ENCODE results near the gene MKS1. TPM values are rescaled to one million over a fixed set of nuclear protein-coding genes. Genes with fewer than 3 reads are reported as not detected.

Gene MKS1
- total and polyA plus RNA-seq, 2 experiments from 2014 or later: 10.5 to 15.6 TPM

DNA sequence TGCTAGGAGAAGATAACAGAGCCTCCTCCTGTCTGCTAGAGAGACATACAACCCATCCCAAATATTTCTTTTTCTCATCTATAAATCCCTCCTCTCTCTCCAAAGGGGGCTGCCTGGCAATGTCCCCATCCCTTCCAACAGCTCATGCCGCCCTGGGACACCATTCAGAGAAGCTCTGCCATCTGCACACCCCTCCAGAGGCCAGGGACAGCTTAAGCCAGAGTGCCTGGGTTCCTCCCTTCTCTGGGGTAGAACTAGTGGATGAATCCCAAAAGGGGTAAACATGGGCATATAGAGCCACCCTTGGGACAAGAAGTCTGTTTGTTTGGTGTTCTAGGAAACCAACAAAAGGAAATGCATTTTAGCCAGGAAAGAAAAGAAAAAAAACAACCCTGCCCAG, 16.8 kb upstream of the MKS1 start:
- Histone ChIP-seq H3K9me2 (replicated peaks; ENCODE audit: insufficient read depth) (no peaks in the 10 kb centered on the region), H3K79me2 (no peaks in the 10 kb centered on the region), H3K27me3 (peaks cover 35% of the 10 kb centered on the region), H3K4me1 (ENCODE audit: insufficient read depth) (no peaks in the 10 kb centered on the region), H3K27ac (no peak overlapping the region), H3K4me3 (no peak overlapping the region), H2AFZ (no peak overlapping the region), H4K20me1 (ENCODE audit: insufficient read depth, poor library complexity, severe bottlenecking) (no peaks in the 10 kb centered on the region), H3K9me3 (ENCODE audit: low read depth) (no peaks in the 10 kb centered on the region), H3K36me3 (replicated peaks; ENCODE audit: insufficient read depth, low read depth) (no peaks in the 10 kb centered on the region), H3K4me2 (no peak overlapping the region)
- TF ChIP-seq CTCF (IDR thresholded peaks at IDR 0.05; ENCODE audit: poor library complexity): no peak
- no peak for TF ChIP-seq EZH2phosphoT487 (IDR thresholded peaks at IDR 0.05; ENCODE audit: low read depth, severe bottlenecking, unreplicated experiment)
- no peak for TF ChIP-seq EZH2 (IDR thresholded peaks at IDR 0.05; ENCODE audit: borderline replicate concordance)
- DNase-seq (ENCODE audit: low spot score): no peak
- WGBS (ENCODE audit: low lambda C conversion rate, missing lambda C conversion rate): 67% methylated on average over 1 of the region's 1 CpG

DNA sequence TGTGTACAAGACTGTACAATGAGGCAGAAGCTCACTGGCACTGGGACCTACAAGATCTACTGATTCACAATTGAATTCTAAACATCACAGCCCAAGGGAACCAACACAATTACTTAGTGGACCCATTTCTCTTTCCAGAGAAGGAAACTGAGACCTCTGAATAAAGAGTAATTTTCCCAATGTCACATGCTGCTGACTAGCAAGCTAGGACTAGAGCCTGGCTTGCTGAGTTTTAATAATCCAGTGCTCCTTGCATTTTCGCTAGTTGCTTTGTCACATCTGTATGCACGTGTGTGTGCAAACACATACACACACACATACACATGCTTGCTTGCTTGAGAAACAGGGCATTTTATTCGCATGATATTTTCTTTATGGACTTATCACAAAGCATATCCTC, 15.5 kb upstream of the MKS1 start:
- Histone ChIP-seq H3K4me2 (no peak overlapping the region), H3K27ac (no peak overlapping the region), H3K79me2 (no peaks in the 10 kb centered on the region), H3K9me2 (replicated peaks; ENCODE audit: insufficient read depth) (no peaks in the 10 kb centered on the region), H3K27me3 (peaks cover 30% of the 10 kb centered on the region), H3K9me3 (ENCODE audit: low read depth) (no peaks in the 10 kb centered on the region), H4K20me1 (ENCODE audit: insufficient read depth, poor library complexity, severe bottlenecking) (no peaks in the 10 kb centered on the region), H2AFZ (no peak overlapping the region), H3K4me1 (ENCODE audit: insufficient read depth) (no peaks in the 10 kb centered on the region), H3K4me3 (no peak overlapping the region), H3K36me3 (replicated peaks; ENCODE audit: insufficient read depth, low read depth) (no peaks in the 10 kb centered on the region)
- DNase-seq (ENCODE audit: low spot score): no peak
- no peak for TF ChIP-seq CTCF (IDR thresholded peaks at IDR 0.05; ENCODE audit: poor library complexity)
- no peak for TF ChIP-seq EZH2 (IDR thresholded peaks at IDR 0.05; ENCODE audit: borderline replicate concordance)
- TF ChIP-seq EZH2phosphoT487 (IDR thresholded peaks at IDR 0.05; ENCODE audit: low read depth, severe bottlenecking, unreplicated experiment): no peak
- 84% methylated on average over 3 of the region's 3 CpGs for WGBS (ENCODE audit: low lambda C conversion rate, missing lambda C conversion rate)

GRCh38 chr17:58233543-58233942, 14.5 kb upstream of the MKS1 start:
- Histone ChIP-seq H3K27me3 (peaks cover 28% of the 10 kb centered on the region), H3K4me3 (no peak overlapping the region), H2AFZ (no peak overlapping the region), H3K4me1 (ENCODE audit: insufficient read depth) (no peaks in the 10 kb centered on the region), H3K36me3 (replicated peaks; ENCODE audit: insufficient read depth, low read depth) (no peaks in the 10 kb centered on the region), H3K4me2 (no peak overlapping the region), H4K20me1 (ENCODE audit: insufficient read depth, poor library complexity, severe bottlenecking) (no peaks in the 10 kb centered on the region), H3K9me2 (replicated peaks; ENCODE audit: insufficient read depth) (no peaks in the 10 kb centered on the region), H3K27ac (no peak overlapping the region), H3K9me3 (ENCODE audit: low read depth) (no peaks in the 10 kb centered on the region), H3K79me2 (no peaks in the 10 kb centered on the region)
- TF ChIP-seq EZH2 (IDR thresholded peaks at IDR 0.05; ENCODE audit: borderline replicate concordance) (no peak), CTCF (IDR thresholded peaks at IDR 0.05; ENCODE audit: poor library complexity) (no peak), EZH2phosphoT487 (IDR thresholded peaks at IDR 0.05; ENCODE audit: low read depth, severe bottlenecking, unreplicated experiment) (no peak)
- WGBS (ENCODE audit: low lambda C conversion rate, missing lambda C conversion rate): 83% methylated on average over 3 of the region's 3 CpGs
- no peak for DNase-seq (ENCODE audit: low spot score)

DNA sequence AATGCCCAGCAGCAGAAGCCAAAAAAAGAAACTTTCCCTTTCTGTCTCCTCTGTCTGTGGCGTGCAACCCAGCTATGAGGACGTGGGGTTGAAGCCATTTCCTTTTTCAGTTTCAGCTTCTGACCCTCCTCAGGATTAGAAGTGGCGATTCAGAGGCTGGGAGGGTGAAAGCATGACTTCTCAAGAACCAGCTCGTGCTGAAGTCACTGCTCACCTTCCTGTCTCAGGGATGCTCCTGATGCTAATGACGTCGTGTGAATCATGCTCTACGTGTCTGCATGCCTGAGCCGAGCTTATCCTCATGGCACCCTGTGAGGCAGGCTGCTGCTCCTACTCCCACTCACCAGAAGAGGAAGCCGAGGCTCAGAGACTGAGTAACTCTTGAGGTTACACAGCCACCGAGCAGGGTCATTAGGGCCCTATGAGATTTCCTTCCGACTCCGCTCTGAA, 13.7 kb upstream of the MKS1 start:
- TF ChIP-seq CTCF (IDR thresholded peaks at IDR 0.05; ENCODE audit: poor library complexity) (no peak), EZH2phosphoT487 (IDR thresholded peaks at IDR 0.05; ENCODE audit: low read depth, severe bottlenecking, unreplicated experiment) (no peak), EZH2 (IDR thresholded peaks at IDR 0.05; ENCODE audit: borderline replicate concordance) (no peak)
- H3K27ac ChIP-seq: no peak overlapping the region
- 59% methylated on average over 12 of the region's 12 CpGs for WGBS (ENCODE audit: low lambda C conversion rate, missing lambda C conversion rate)

More for the DNA sequence above, 13.7 kb upstream of the MKS1 start:
- Histone ChIP-seq H3K36me3 (replicated peaks; ENCODE audit: insufficient read depth, low read depth) (no peaks in the 10 kb centered on the region), H3K9me2 (replicated peaks; ENCODE audit: insufficient read depth) (no peaks in the 10 kb centered on the region), H3K27me3 (peaks cover 24% of the 10 kb centered on the region), H4K20me1 (ENCODE audit: insufficient read depth, poor library complexity, severe bottlenecking) (no peaks in the 10 kb centered on the region), H3K79me2 (no peaks in the 10 kb centered on the region), H3K4me3 (no peak overlapping the region), H3K4me2 (no peak overlapping the region), H2AFZ (no peak overlapping the region), H3K4me1 (ENCODE audit: insufficient read depth) (no peaks in the 10 kb centered on the region), H3K9me3 (ENCODE audit: low read depth) (no peaks in the 10 kb centered on the region)
- no peak for DNase-seq (ENCODE audit: low spot score)
